NAMALWA (cell line): ENCODE results near the gene EDC4.
"Not testable (repeated sequence)": the region's sequence is repeated elsewhere in the genome, so short reads cannot be mapped to it uniquely, and the experiment has no call there.

ENCODE experiments used
- DNase-seq: peaks from one replicate; pipeline ENCODE4 v3.0.0-alpha.2; 2015; ENCODE audit warnings: low spot score

EDC4 gene

DNA sequence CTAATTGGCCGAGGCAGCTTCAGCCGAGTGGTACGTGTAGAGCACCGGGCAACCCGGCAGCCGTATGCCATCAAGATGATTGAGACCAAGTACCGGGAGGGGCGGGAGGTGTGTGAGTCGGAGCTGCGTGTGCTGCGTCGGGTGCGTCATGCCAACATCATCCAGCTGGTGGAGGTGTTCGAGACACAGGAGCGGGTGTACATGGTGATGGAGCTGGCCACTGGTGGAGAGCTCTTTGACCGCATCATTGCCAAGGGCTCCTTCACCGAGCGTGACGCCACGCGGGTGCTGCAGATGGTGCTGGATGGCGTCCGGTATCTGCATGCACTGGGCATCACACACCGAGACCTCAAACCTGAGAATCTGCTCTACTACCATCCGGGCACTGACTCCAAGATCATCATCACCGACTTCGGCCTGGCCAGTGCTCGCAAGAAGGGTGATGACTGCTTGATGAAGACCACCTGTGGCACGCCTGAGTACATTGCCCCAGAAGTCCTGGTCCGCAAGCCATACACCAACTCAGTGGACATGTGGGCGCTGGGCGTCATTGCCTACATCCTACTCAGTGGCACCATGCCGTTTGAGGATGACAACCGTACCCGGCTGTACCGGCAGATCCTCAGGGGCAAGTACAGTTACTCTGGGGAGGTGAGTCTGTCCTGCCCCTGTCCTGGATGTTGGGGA, 36.3 kb downstream of the EDC4 start:
- DNase-seq: no peak

DNA sequence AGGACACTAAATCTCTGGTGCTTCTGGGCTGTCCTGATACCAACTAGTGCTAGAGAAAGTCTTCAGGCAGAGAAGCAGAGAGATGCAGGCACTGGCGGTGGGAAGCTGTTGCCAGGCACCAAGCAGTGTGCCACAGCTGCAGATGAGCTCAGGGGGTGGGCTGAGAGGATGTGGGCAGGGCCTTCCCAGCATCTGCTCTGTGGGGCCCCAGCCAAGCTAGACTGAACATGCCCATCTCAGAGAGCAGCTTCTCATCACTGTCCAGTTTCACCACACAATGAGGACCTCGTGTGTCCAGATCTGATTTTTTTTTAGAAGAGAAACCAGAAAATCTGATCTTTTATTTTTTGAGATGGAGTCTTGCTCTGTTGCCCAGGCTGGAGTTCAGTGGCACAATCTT, 37.3 kb downstream of the EDC4 start:
- peak; percentile 62 for DNase-seq

DNA sequence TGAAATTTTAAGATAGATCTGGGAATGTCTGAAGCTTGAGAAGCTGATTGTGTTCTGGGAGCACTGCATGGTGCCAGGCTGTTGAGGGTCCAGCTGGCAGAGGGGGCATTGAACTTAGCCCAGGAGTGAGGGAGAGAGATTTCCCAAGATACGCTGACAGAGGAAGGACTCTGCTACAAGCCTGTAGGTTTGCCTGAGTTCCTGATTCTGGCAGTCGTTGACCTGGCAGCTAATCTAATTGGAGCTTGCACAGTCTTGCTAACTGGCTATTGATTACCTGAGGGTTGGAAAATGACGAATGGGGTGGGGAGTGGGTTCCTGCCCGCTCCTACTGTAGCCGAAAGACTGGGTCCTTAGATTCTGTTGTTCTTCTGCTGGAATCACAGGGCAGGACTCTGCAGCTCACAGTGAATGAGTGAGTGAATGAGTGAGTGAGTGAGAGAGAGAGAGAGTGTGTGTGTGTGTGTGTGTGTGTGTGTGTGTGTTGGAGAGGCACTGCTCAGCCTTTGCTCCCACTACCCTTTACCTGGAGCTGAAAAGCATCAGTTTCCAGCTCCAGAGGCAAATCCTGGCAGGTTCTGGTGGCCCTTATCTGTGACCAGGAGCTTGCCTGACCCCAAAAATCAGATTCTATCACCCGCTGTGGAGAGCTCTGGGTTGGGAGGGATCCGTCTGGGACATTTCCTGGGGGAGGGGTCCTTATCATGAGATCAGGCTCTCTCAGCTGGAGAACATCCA, 42.1 kb downstream of the EDC4 start:
- no peak for DNase-seq

DNA sequence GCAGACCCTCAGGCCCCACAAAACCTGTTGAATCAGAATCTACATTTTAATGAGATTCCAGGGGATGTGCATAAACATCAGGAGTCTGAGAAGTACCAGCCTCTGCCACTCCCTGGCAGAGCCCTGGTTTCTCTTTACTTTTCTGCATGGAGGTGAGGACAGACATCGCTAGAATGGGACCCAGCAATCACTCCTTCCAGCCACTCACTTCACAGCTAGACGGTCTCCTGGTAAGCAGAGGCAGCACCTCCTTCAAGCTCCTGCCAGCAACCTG, 42.6 kb downstream of the EDC4 start:
- DNase-seq: not testable (repeated sequence)

DNA sequence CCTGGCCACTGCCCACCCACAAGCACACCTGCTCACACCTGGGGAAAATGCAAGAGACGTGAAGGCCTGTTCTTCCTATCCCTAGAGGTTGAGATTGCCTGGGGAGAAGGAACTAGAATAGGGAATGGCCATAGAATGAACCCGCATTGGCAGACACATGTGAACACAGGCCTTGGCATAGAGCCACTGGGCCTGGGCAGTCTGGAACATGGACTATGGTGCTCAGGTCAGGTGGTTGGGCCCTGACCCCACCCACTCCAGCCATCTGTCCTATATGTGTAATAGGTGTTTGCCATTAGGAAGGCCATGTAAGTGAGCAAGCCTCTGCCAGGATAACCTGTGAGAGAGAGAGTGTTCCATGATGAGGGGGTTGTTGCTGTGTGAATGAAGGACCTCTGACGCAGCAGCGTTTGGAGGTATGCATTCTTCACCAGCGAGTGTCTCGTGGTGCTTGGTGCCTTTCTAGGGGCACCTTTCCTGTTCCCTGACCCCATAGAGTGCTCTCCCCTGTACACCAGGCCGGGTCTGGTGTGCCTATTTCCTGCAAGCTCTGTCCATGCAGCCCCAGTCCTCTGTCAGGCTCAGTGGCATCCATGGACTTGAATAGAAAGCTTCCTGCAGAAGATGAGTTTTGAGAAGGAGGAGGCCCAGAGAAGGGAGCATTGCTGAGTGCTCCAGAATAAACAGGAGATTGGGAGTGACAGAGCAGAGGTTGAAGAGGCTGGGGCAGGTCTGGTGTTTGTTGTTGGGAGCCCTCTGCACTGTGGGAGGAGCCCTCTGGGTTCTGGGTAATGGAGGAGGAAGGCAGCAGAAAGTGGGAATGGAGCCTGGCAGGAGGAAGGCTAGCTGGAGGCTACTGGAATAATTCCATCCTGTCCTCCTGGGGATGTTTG, 43.2 kb downstream of the EDC4 start:
- DNase-seq: no peak

DNA sequence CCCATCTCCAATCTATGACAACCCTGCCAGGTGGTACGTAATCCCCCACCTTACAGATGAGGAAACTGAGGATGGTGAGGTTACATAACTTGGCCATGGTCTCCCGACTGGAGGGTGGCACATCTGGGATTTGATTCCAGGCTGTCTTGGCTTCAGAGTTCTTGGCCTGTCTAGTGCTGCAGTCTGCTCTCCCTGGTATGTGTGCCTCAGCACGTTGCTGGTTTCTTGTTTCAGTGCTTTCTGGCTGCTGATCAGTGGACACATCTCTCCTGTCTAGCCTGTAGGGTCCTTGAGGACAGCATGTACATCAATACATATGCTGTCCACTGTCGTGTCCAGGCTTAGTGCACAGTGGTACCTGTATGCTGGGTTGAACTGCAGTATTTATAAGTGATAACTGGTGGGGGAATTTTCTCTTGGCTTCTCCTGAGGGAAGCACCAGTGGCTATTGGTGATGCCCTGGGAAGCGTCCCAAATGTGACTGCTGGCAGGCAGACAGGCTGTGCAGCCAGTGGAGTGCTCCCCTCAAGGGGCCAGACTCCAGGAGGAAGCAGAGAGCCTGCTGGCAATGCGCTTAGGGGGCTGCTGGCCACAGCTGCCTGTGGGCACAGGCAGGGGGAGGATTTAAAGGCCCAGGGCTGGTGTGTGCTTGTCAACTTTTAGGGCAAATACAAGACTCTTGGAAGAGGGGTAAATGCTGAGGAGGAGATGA, 44.4 kb downstream of the EDC4 start:
- DNase-seq: no peak

DNA sequence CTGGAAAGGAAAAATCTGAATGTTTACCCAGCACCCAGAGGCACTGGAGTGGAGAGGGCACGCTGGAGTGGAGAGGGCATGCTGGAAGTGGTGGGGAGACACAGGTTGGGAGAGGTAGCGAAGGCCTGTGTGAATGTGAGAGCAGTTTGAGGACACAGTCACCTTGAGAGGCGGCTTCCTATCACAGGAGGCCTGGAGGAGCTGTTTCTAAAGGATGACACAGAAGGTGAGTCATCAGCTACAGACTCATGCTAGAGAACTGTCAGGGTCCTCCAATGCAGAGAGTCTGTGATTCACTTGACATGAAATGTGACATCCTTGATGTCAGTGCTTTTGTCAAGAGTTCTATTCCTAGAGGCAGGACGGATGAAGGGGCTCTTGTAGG, 45.0 kb downstream of the EDC4 start:
- no peak for DNase-seq

DNA sequence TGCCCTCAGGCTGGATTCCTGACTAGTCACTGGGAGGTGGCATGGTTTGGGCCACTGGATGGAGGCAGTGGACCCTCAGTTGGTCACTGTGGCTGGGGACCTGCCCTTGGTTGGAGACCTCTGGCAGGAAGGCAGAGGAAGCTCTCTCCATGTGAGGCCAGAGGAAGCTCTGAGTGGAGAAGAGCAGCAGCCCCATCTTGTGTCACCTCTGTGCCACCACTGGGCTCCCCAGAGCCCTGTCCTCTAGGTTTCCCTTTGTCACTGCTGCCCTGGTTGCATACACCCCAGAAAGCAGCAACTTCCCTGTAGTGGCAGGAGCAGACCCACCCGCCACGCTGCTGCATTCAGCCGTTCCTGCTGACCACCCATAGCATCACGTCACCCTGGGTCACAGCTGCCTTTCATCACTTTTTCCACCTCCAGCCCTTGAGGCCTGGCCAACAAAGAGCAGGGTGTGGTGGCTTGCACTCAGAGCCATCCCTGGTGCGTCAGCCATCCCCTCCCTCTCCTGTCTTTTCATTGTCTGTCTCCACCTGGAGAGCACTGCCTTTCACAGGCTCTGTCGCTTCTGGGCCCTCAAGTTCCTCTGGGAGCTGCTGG, 46.9 kb downstream of the EDC4 start:
- no peak for DNase-seq

DNA sequence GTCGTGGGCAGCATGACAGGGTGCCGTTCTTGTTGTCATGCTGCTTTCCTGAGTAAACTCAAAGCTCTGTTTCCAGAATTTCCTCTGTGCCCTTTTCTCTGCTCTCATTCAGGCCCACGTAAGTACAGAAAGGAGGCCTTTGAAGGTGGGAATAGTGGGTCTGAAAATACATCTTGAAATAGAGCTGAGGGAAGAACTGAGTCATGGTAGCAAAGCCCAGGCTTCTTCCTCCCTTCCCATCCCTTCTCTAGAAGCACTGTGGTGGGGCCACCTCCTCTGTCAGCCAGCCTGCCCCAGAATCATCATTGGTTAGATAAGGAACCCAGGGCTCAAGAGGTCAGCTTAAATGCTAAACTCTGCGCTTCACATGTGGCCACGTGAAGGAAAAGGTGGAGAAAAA, 49.4 kb downstream of the EDC4 start:
- DNase-seq: no peak

DNA sequence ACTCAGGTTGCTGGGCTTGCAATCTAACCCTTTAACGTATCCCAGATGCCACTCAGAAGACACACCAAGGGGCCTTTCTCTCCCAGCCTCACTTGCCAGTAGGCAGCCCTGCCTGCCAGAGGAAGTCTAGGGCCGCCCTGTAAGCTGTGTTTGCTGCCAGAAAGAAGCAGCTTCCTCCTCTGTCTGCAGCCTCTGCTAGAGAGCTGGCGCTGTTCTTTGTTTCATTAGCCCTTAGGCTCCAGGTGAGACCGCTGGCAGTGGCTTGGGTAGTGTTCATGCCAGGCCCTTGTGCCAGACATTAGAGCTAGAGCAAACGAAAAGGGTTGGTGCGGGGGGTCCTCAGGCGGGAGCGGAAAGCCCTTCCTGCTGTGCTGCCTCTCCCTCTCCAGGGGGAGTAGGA, 49.9 kb downstream of the EDC4 start:
- no peak for DNase-seq

DNA sequence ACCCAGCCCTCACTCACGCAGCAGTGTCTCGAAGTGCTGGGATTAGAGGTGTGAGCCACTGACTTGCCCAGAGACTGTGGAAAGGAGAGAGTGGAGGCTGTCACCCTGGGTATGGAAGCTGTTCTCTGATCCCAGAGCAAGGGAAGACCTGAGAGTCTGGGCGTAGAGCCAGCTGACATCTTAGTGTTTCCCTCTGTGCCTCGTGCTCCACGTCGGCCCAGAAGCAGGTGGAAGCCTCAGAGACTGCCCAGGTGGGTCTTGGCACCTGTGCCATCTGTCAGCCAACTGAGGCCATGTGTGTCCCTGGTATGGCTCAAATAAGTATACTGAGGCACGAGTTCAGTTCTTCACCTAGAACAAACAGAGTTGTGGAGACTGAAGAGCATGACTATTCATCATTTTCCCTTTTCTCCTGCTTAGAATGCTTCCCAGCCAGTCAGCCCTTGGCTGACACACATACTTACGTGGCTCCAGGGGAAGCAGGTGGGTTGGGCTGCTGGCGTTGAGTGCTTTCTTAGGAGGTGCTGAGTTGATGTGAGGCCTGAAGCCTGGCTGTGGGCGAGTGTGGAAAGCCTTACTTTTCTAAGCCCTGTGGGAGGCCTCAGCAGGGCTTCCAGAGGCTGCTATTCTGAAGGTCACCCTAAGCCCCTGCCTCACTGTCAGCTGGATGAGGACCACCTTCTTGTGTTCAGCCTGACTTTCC, 50.7 kb downstream of the EDC4 start:
- no peak for DNase-seq

DNA sequence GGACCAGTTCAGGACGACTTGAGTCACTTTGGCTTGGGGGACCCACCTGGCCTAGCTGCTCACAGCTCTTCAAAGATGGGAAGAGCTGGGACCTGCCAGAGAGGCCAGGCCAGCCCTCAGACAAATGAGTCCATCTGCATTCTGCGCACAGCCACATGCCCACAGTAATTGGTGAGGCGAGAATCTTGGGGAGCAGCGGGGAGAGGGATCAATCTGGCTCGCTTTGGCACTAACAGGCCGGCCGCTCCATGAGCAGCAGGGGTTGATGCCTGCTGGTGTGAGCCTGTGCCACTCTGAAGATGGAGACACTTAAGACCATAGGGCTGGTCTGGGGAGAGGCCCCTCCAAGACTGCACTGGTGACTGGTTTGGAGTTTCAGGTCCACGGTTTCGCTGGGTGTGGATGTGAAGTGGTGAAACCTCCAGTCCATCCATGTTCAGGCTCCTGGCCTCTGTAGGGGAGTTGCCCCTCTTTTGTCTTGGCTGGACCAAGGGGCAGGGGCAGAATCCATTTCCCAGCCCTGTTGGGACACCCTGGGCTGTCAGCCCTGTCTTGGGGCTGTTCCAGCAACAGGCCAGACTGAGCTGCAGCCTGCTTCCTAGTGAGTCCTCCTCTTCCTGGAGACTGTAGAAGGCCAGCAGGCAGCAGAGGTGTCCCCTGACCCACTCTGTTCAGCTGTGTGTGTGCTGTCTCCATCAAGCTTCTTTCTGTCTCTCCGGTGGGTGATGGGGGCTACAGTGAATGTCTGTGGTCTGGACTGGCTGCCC, 51.5 kb downstream of the EDC4 start:
- DNase-seq: no peak

DNA sequence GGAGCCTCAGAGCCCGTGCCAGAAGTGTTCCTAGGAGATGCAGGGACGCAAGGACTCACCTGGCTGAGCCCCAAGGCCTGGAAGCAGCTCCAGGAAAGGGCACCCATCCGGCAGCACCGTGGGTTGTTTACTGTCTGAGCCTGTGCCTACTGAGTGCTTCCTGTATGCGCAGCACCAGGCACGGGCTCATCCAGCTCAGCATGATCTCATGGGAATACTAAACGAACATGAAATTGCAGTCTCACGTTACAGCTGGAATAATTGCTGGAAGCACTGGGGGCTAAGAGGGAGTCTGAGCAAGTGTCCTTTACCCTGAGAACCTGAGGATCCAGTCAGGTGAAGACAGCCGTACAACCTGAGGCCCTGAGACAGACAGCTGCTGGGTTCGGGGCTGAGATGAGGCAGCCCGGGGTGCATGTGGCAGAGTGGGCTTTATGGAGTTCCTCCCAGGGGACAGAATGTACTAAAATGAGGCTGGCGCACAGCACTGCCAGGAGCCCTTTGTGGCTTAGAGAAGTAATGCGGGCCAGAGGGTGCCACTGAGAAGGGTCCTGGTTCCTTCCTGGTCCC, 53.4 kb downstream of the EDC4 start:
- peak; percentile 45 for DNase-seq

DNA sequence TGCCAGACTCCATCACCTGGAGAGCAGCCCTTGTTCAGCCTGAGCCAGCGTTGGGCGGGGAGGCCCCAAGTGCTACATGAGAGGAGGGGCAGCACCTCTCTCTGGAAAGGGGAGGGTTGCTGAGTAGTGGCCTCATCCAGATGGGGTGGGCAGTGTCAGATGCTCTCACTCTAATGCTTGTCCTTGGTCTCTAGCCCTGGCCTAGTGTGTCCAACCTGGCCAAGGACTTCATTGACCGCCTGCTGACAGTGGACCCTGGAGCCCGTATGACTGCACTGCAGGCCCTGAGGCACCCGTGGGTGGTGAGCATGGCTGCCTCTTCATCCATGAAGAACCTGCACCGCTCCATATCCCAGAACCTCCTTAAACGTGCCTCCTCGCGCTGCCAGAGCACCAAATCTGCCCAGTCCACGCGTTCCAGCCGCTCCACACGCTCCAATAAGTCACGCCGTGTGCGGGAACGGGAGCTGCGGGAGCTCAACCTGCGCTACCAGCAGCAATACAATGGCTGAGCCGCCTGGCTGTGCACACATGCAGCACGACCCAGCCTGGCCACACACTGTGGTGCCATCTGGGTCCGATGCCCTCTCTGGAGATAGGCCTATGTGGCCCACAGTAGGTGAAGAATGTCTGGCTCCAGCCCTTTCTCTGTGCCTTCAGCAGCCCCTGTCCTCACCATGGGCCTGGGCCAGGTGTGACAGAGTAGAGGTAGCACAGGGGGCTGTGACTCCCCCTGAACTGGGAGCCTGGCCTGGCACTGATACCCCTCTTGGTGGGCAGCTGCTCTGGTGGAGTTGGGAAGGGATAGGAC, 54.5 kb downstream of the EDC4 start:
- DNase-seq: no peak

DNA sequence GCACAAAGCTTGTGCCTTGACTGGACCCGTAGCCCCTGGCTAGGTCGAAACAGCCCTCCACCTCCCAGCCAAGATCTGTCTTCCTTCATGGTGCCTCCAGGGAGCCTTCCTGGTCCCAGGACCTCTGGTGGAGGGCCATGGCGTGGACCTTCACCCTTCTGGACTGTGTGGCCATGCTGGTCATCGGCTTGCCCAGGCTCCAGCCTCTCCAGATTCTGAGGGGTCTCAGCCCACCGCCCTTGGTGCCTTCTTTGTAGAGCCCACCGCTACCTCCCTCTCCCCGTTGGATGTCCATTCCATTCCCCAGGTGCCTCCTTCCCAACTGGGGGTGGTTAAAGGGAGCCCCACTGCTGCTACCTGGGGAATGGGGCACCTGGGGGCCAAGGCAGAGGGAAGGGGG, 55.3 kb downstream of the EDC4 start:
- no peak for DNase-seq

DNA sequence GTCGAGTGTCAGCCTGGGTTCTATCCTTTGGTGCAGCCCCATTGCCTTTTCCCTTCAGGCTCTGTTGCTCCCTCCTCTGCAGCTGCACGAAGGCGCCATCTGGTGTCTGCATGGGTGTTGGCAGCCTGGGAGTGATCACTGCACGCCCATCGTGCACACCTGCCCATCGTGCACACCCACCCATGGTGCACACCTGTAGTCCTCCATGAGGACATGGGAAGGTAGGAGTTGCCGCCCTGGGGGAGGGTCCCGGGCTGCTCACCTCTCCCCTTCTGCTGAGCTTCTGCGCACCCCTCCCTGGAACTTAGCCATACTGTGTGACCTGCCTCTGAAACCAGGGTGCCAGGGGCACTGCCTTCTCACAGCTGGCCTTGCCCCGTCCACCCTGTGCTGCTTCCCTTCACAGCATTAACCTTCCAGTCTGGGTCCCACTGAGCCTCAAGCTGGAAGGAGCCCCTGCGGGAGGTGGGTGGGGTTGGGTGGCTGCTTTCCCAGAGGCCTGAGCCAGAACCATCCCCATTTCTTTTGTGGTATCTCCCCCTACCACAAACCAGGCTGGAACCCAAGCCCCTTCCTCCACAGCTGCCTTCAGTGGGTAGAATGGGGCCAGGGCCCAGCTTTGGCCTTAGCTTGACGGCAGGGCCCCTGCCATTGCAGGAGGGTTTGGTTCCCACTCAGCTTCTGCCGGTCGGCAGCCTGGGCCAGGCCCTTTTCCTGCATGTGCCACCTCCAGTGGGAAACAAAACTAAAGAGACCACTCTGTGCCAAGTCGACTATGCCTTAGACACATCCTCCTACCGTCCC, 55.9 kb downstream of the EDC4 start:
- peak; percentile 86 for DNase-seq

DNA sequence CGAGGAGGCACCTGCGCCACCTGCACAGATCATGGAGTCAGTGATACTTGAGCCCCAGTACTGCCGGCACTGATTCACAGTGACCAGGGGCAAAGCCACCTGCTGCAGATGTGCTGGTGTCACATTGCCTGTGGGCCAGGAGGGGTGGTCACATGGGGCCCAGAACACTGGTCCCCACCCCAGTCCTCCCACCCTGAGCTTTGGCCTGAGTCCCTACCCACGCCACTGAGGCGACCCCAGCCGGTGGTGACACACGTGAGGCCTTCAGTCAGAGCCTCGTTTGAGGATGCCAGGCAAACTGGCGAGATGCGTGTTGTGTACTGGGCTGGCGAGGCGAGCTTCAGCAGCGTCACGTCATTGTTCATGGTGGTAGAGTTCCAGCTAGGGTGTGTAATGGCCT, 57.3 kb downstream of the EDC4 start:
- DNase-seq: no peak

DNA sequence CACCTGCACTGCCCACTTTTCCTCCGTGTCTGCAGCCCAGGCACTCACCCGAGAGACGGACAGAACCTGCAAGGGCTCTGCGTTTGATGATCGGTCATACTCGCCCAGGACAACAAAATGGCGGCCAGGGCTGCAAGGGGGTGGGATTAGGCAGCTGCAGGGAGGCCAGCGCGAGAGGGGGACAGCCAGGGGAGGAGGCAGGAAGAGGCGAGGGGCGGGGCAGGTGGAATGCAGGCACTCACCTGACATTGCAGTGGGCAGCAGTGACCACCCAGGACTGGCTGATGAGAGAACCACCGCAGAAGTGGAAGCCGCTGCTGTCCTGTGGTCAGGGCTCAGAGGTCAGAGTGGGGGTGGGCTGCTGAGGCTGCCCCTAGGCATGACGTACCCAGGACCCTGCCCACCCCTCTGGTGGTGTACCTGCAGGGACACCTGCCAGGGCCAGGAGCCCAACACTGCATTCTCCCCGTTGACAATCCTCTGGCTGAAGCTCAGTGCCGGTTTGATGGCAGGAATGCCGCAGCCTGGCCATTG, 57.9 kb downstream of the EDC4 start:
- no peak for DNase-seq
